HepG2 (cell line): ENCODE results near the gene GP9. TPM values are rescaled to one million over a fixed set of nuclear protein-coding genes. Genes with fewer than 3 reads are reported as not detected.

Experiments
- ATAC-seq: fragments of 200-7000 bp; cut with Tn5 transposase; 3 replicates; pipeline ENCODE4 v1.9.1; 2020; ENCODE audit warnings: mild to moderate bottlenecking, moderate library complexity
- BruUV-seq: library from RNA; stranded (reverse); fragments of 400-500 nt; replicated peaks from 2 replicates; lab custom pipeline; 2021; lab: Mats Ljungman, UMichigan
- CTCF ChIA-PET: fragments of 300-600 bp; formaldehyde crosslinking; extraction: SDS; loops from one replicate; lab custom pipeline; 2021; ENCODE audit warnings: low total read pairs, inconsistent platforms, low intra/inter-chr PET ratio; lab: Yijun Ruan, JAX
- POLR2A ChIA-PET: fragments of 350-600 bp; sonication (Branson Sonifier 250); formaldehyde crosslinking; loops from one replicate; lab custom pipeline; 2020; ENCODE audit warnings: antibody characterized with exemption, inconsistent platforms; lab: Yijun Ruan, JAX
- DNase-seq: peaks from one replicate; pipeline ENCODE4 v3.0.0-alpha.2; 2015; ENCODE audit warnings: low spot score
- FAIRE-seq: peaks from 3 replicates; lab custom pipeline; 2011; peaks lifted over from hg19 to GRCh38; lab: Jason Lieb, UNC
- H2AFZ ChIP-seq: one replicate; pipeline ENCODE4 v1.6.1; 2011; ENCODE audit warnings: low read length, inconsistent platforms
- H3K27ac ChIP-seq: fragments of 300-600 bp; 3 replicates; pipeline ENCODE4 v1.8.0; 2011; ENCODE audit warnings: mixed run types, mild to moderate bottlenecking, mixed read lengths, low read length, inconsistent platforms; ENCODE audit not compliant: insufficient read depth; ENCODE audit errors: extremely low read length
- H3K27me3 ChIP-seq, 2 experiments: fragments of 200-600 bp in 1 of 2; 2 replicates in 1 of 2; 3 replicates in 1 of 2; pipeline versions ENCODE4 v1.6.0 to v1.8.0; 2011; ENCODE audit warnings: low read length in 2 of 2, mild to moderate bottlenecking in 2 of 2, moderate library complexity in 2 of 2, inconsistent platforms in 1 of 2; ENCODE audit not compliant: insufficient read depth in 2 of 2, control insufficient read depth in 1 of 2
- H3K36me3 ChIP-seq, 2 experiments: fragments of 200-600 bp in 1 of 2; replicated peaks in 1 of 2; 2 replicates in 1 of 2; 3 replicates in 1 of 2; pipeline versions ENCODE4 v1.5.1 to v1.8.0; 2011; ENCODE audit warnings: low read length in 2 of 2, inconsistent platforms in 1 of 2; ENCODE audit not compliant: insufficient read depth in 2 of 2, control insufficient read depth in 1 of 2
- H3K4me1 ChIP-seq: 2 replicates; pipeline ENCODE4 v1.5.1; 2012; ENCODE audit warnings: low read length, inconsistent platforms; ENCODE audit not compliant: insufficient read depth
- H3K4me2 ChIP-seq: 2 replicates; pipeline ENCODE4 v1.6.0; 2011; ENCODE audit warnings: low read depth, low read length, inconsistent platforms
- H3K4me3 ChIP-seq, 3 experiments: fragments of 200-600 bp in 1 of 3; sonication (generic), shearing (Covaris generic) in 1 of 3; replicated peaks in 1 of 3; 2 replicates each; pipeline ENCODE4 v1.5.1; 2011 to 2016; ENCODE audit warnings: low read length in 3 of 3, inconsistent platforms in 2 of 3, low read depth in 2 of 3, mild to moderate bottlenecking in 2 of 3, control low read depth in 1 of 3, mixed read lengths in 1 of 3; ENCODE audit not compliant: insufficient read depth in 1 of 3
- H3K79me2 ChIP-seq: one replicate; pipeline ENCODE4 v1.6.1; 2011; ENCODE audit warnings: low read length, inconsistent platforms; ENCODE audit not compliant: insufficient read depth
- H3K9ac ChIP-seq: 2 replicates; pipeline ENCODE4 v1.6.0; 2011; ENCODE audit warnings: mild to moderate bottlenecking, low read depth, low read length, inconsistent platforms; ENCODE audit not compliant: insufficient read depth
- H3K9me3 ChIP-seq: 2 replicates; pipeline ENCODE4 v1.5.1; 2012; ENCODE audit warnings: mild to moderate bottlenecking, low read length
- H4K20me1 ChIP-seq: 2 replicates; pipeline ENCODE4 v1.6.0; 2011; ENCODE audit warnings: inconsistent platforms, mild to moderate bottlenecking, low read length, moderate library complexity; ENCODE audit not compliant: insufficient read depth
- CAMTA2 ChIP-seq: sonication (generic); formaldehyde crosslinking; IDR thresholded peaks from 2 replicates; pipeline ENCODE4 v1.4.0; 2020; ENCODE audit warnings: mild to moderate bottlenecking, missing genetic modification reagents, borderline replicate concordance
- IKZF1 ChIP-seq: fragments of 450-650 bp; IDR thresholded peaks from 2 replicates; pipeline ENCODE4 v1.7.1; 2016
- IRF9 ChIP-seq: sonication (generic); formaldehyde crosslinking; IDR thresholded peaks from 2 replicates; pipeline ENCODE4 v1.8.0; 2022; ENCODE audit warnings: missing genetic modification reagents, mild to moderate bottlenecking, borderline replicate concordance
- PAXIP1 ChIP-seq: sonication (generic); formaldehyde crosslinking; conservative IDR thresholded peaks from 2 replicates; pipeline ENCODE4 v1.4.0; 2020; ENCODE audit warnings: mild to moderate bottlenecking, missing genetic modification reagents, moderate library complexity
- STAT6 ChIP-seq: sonication (generic); formaldehyde crosslinking; IDR thresholded peaks from 2 replicates; pipeline ENCODE4 v1.4.0; 2020; ENCODE audit warnings: missing genetic modification reagents, mild to moderate bottlenecking, borderline replicate concordance
- ZNF468 ChIP-seq: sonication (generic); formaldehyde crosslinking; IDR thresholded peaks from 2 replicates; pipeline ENCODE4 v1.8.0; 2022; ENCODE audit warnings: mild to moderate bottlenecking, moderate library complexity, missing genetic modification reagents
- ZNF780A ChIP-seq: sonication (generic); formaldehyde crosslinking; IDR thresholded peaks from 2 replicates; pipeline ENCODE4 v1.8.0; 2022; ENCODE audit warnings: mild to moderate bottlenecking, missing genetic modification reagents, moderate library complexity
- ZSCAN20 ChIP-seq: sonication (generic); formaldehyde crosslinking; IDR thresholded peaks from 2 replicates; pipeline ENCODE4 v1.4.0; 2020; ENCODE audit warnings: missing genetic modification reagents, mild to moderate bottlenecking, borderline replicate concordance
- WGBS: methylation state at CpG from one replicate; pipeline ENCODE4 v1.1.6; 2017; ENCODE audit warnings: low lambda C conversion rate; 5-methylcytosine and 5-hydroxymethylcytosine counted together
- in situ Hi-C: cut with HindIII; loops from 2 replicates; pipeline ENCODE4 v1.10.0; 2017; ENCODE audit warnings: low pct_unique_long_range_greater_than_20kb; ENCODE audit not compliant: extremely low pct_ligation_motif_present
- intact Hi-C: fragments of 100-400 bp; cut with micrococcal nuclease; formaldehyde crosslinking; loops from one replicate; pipeline ENCODE4 v1.10.0; 2022; ENCODE audit not compliant: unreplicated experiment
- polyA plus RNA-seq, 8 experiments: library from polyadenylated mRNA; depleted of rRNA in 3 of 8; stranded (reverse) in 7 of 8; unstranded in 1 of 8; fragments of >200 nt; fragmentation: Illumina TruSeq in 4 of 8; extraction: Trizol in 4 of 8; gene quantifications; 2 replicates each; pipeline versions ENCODE4 v1.2.1 to v1.2.3, GENCODE V29; 2011 to 2016; ENCODE audit warnings: low read depth in 4 of 8, missing spikeins in 1 of 8, mixed read lengths in 1 of 8; ENCODE audit not compliant: insufficient read depth in 1 of 8
- total RNA-seq, 5 experiments: library from RNA; depleted of rRNA; stranded (reverse); fragments of >200 nt; fragmentation: Illumina TruSeq; extraction: Trizol; gene quantifications; 2 replicates each; pipeline ENCODE4 v1.2.3, GENCODE V29; 2016; ENCODE audit warnings: low read depth in 1 of 5

The GP9 gene
- total and polyA plus RNA-seq, 2 of the 13 experiments (the other 11 are each of a cell fraction or from before 2014, with no cell fraction given) = not detected

GRCh38 chr3:129063091-129063640 lies 2.6 kb downstream of the GP9 start:
- no peak for DNase-seq
- Histone ChIP-seq H3K36me3 (no peaks in the 10 kb centered on the region), H4K20me1 (no peaks in the 10 kb centered on the region), H3K9ac (no peak overlapping the region), H3K27me3 (peaks cover 1 to 40% of the 10 kb centered on the region in 2 experiments; a peak in 3 of 5 replicates), H3K4me3 (no peak overlapping the region), H3K79me2 (no peaks in the 10 kb centered on the region), H3K4me1 (0 out of 2 replicates have a peak, but pooled peaks cover 7% of the 10 kb centered on the region), H3K4me2 (no peak overlapping the region), H3K9me3 (no peaks in the 10 kb centered on the region), H2AFZ (no peak overlapping the region), H3K27ac (no peak overlapping the region)
- ChIA-PET CTCF (no interaction called here), POLR2A (no interaction called here)
- BruUV-seq = no TSS peak
- 19% methylated on average over 10 of the region's 10 CpGs for WGBS
- intact Hi-C loops (no loop called here), in situ Hi-C loops (no loop called here)
- ATAC-seq = no peak
- no peak for FAIRE-seq
- TF ChIP-seq IRF9 (no peak), IKZF1 (no peak), ZSCAN20 (CRISPR knock-in tag) (no peak), CAMTA2 (CRISPR knock-in tag) (no peak), ZNF468 (no peak), PAXIP1 (CRISPR knock-in tag) (no peak), STAT6 (CRISPR knock-in tag) (no peak), ZNF780A (CRISPR knock-in tag) (no peak)
